ENCODE measurements around the gene VMP1.

- TF ChIP-seq CTCF (IDR thresholded peaks at IDR 0.05; ENCODE audit: insufficient read depth, low read length) = no peak
- no peak for TF ChIP-seq POLR2AphosphoS5 (IDR thresholded peaks at IDR 0.05; ENCODE audit: low read depth)
These were observed 166.9 kb downstream of the VMP1 start for GRCh38 chr17:59874376-59874775.
